Spleen (tissue), 11 donors: ENCODE results near the gene PARVG. TPM values are rescaled to one million over a fixed set of nuclear protein-coding genes. Genes with fewer than 3 reads are reported as not detected.

ENCODE experiments used
- DNase-seq: peaks from one replicate; pipeline ENCODE4 v3.0.0-alpha.2; 2020
- H3K27ac ChIP-seq, 8 donors: fragments of 200-600 bp; sonication (generic) in 7 of 8; 1 replicate in 4 of 8; 2 replicates in 4 of 8; pipeline versions ENCODE4 v1.5.0 to v1.8.0; 2016 to 2021; ENCODE audit warnings: inconsistent platforms in 4 of 8, mild to moderate bottlenecking in 4 of 8, moderate library complexity in 1 of 8
- H3K27me3 ChIP-seq, 7 donors: fragments of 200-600 bp; sonication (generic) in 6 of 7; replicated peaks in 1 of 7; 1 replicate in 4 of 7; 2 replicates in 3 of 7; pipeline versions ENCODE4 v1.5.0 to v1.8.0; 2016 to 2021; ENCODE audit warnings: inconsistent platforms in 3 of 7, mild to moderate bottlenecking in 1 of 7
- H3K36me3 ChIP-seq, 6 donors: fragments of 200-600 bp; sonication (generic) in 5 of 6; 1 replicate in 4 of 6; 2 replicates in 2 of 6; pipeline versions ENCODE4 v1.5.0 to v1.8.0; 2016 to 2021; ENCODE audit warnings: inconsistent platforms in 2 of 6
- H3K4me1 ChIP-seq, 6 donors: fragments of 200-600 bp; sonication (generic) in 5 of 6; 1 replicate in 3 of 6; 2 replicates in 3 of 6; pipeline versions ENCODE4 v1.5.0 to v1.8.0; 2016 to 2021; ENCODE audit warnings: inconsistent platforms in 3 of 6
- H3K4me3 ChIP-seq, 8 donors: fragments of 200-600 bp; sonication (generic) in 7 of 8; 1 replicate in 4 of 8; 2 replicates in 4 of 8; pipeline versions ENCODE4 v1.5.0 to v1.8.0; 2016 to 2021; ENCODE audit warnings: inconsistent platforms in 4 of 8, mild to moderate bottlenecking in 4 of 8, moderate library complexity in 2 of 8
- H3K9me3 ChIP-seq, 8 donors: fragments of 200-600 bp; sonication (generic) in 7 of 8; 1 replicate in 4 of 8; 2 replicates in 4 of 8; pipeline versions ENCODE4 v1.5.0 to v1.8.0; 2016 to 2021; ENCODE audit warnings: inconsistent platforms in 4 of 8
- POLR2A ChIP-seq, 3 donors: fragments of 450-650 bp; IDR thresholded peaks; one replicate each; pipeline ENCODE4 v1.5.1; 2017; ENCODE audit warnings: antibody characterized with exemption in 3 of 3, mild to moderate bottlenecking in 1 of 3
- POLR2AphosphoS5 ChIP-seq, 3 donors: sonication (generic); formaldehyde crosslinking; IDR thresholded peaks; one replicate each; pipeline ENCODE4 v1.5.1; 2017; ENCODE audit warnings: antibody characterized with exemption in 3 of 3
- WGBS, 5 donors: extraction: QIAGEN DNeasy Blood & Tissue Kit in 3 of 5; methylation state at CpG; one replicate each; pipeline versions ENCODE4 v1.1.5 to v1.1.7; 2013 to 2018; 5-methylcytosine and 5-hydroxymethylcytosine counted together
- intact Hi-C: fragments of 100-400 bp; cut with DNase I; formaldehyde crosslinking; loops from one replicate; pipeline ENCODE4 v1.15.0; 2023; ENCODE audit warnings: low total_unique reads
- polyA plus RNA-seq, 3 donors: library from polyadenylated mRNA; stranded (reverse); fragments of 200-250 nt; gene quantifications; one replicate each; pipeline ENCODE4 v1.2.1, GENCODE V29; 2013
- total RNA-seq, 7 donors: library from RNA; depleted of rRNA in 3 of 7; stranded (reverse); fragments of >200 nt in 3 of 7; fragmentation: NEBNext Ultra II Directional in 4 of 7; extraction: Animal tissue kit (Norgen Biotek cat#: 25700) in 4 of 7; gene quantifications; one replicate each; pipeline versions ENCODE4 v1.1.0 to v1.2.1, GENCODE V29; 2016 to 2021
- TF ChIP-seq, protein P1 (sequence below), 11 experiments: fragments of 200-600 bp in 7 of 11; fragments of 450-650 bp in 4 of 11; sonication (generic) in 4 of 11; IDR thresholded peaks in 8 of 11; conservative IDR thresholded peaks in 3 of 11; 1 replicate in 7 of 11; 2 replicates in 4 of 11; pipeline versions ENCODE4 v1.4.0 to v1.8.0; 2016 to 2021; ENCODE audit warnings: antibody characterized with exemption in 11 of 11, inconsistent platforms in 4 of 11, mild to moderate bottlenecking in 1 of 11
- donor health status: healthy with polysubstance abuse.
- donor health status: DM: no; HTN: no; CAD: no; lungs with moderate emphysema.
- donor health status: DM: no; HTN: no; CAD: no.
- donor health status: Bipolar disorder and iron deficiency.
- donor health status: healthy.
- donor health status: DM: no; HTN: no; CAD: no.
- donor health status: DM: yes; HTN: yes; CAD: no.

PARVG gene
- total and polyA plus RNA-seq, 10 donors: 118 to 226 (median 159) TPM

DNA sequence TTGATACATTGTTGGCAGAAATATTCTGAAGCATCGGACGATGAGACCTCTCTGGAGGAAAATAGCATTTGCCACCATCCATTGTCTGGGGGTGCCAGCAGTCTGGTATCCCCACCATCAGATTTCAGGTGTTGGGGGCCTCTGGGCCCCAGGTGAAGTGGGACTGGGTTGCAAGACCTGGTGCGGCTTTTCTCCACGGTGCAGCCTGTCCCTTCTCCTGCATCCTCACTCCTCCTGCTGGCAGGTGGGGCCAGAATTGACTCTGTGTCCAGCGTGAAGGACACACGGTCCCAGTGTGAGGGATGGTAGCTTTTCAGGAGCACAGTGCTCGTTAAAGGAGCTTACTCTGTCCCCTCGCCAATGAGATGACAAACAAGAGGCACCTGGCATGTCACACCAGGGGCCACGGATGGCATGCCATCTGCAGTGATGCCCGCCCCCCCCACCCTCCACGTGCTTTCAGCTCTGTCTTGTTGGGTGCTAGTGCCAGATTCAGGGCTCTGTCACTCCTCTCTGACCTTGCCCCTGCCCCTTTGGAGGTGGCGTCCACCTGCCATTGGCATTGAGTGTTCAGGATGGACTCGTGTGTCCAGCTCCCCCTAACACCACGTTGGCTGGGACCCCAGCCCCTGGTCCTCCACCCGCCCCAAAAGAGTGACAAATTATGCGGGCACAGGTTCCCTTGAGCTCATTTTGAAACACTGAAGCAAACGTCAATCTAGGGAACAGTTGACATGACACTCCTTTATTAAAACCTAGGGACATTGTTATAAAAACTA lies 62.4 kb downstream of the PARVG start:
- Histone ChIP-seq H3K36me3 (no peaks in the 10 kb centered on the region), H3K4me1 (no peaks in the 10 kb centered on the region), H3K27ac (no peak overlapping the region), H3K9me3 (no peaks in the 10 kb centered on the region), H3K27me3 (peaks cover 0 to 68% (median 0%) of the 10 kb centered on the region in 7 donors), H3K4me3 (no peak overlapping the region)
- intact Hi-C loops: no loop called here
- TF ChIP-seq POLR2A (IDR thresholded peaks at IDR 0.05) (no peak), POLR2AphosphoS5 (IDR thresholded peaks at IDR 0.05) (no peak)
- TF ChIP-seq, protein P1, sequence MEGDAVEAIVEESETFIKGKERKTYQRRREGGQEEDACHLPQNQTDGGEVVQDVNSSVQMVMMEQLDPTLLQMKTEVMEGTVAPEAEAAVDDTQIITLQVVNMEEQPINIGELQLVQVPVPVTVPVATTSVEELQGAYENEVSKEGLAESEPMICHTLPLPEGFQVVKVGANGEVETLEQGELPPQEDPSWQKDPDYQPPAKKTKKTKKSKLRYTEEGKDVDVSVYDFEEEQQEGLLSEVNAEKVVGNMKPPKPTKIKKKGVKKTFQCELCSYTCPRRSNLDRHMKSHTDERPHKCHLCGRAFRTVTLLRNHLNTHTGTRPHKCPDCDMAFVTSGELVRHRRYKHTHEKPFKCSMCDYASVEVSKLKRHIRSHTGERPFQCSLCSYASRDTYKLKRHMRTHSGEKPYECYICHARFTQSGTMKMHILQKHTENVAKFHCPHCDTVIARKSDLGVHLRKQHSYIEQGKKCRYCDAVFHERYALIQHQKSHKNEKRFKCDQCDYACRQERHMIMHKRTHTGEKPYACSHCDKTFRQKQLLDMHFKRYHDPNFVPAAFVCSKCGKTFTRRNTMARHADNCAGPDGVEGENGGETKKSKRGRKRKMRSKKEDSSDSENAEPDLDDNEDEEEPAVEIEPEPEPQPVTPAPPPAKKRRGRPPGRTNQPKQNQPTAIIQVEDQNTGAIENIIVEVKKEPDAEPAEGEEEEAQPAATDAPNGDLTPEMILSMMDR (IDR thresholded peaks at IDR 0.05 in 8 of 11, conservative IDR thresholded peaks at IDR 0.05 in 3 of 11): no peak
- WGBS, 5 donors: 78 to 85% (median 84%) methylated on average over 15 to 17 of the region's 17 CpGs
- DNase-seq: no peak

DNA sequence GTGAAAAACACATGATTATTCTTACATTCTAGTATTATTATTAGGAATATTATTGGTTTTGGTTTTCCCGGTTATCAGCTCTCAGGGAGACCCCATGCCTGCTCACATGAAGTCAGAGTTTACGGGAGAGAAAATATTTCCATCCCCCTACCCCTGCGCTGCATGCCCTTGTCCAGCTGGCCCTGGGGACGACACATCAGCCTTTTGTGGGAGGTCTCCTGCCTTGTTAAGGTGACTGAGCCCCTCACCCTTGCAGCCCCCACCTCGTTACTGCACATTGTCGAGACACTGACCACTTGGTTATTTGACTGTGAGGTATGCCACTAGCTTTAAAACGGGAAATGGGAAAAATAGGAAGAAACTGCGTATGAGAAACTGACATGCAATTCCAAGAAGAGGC lies 63.0 kb downstream of the PARVG start:
- WGBS, 5 donors: 75 to 79% (median 77%) methylated on average over 8 of the region's 8 CpGs
- no peak for DNase-seq
- Histone ChIP-seq H3K4me3 (no peak overlapping the region), H3K27ac (no peak overlapping the region), H3K36me3 (no peaks in the 10 kb centered on the region), H3K9me3 (peaks cover 0 to 5% (median 0%) of the 10 kb centered on the region in 8 donors), H3K27me3 (peaks cover 0 to 68% (median 0%) of the 10 kb centered on the region in 7 donors), H3K4me1 (no peaks in the 10 kb centered on the region)
- intact Hi-C loops: no loop called here
- TF ChIP-seq POLR2AphosphoS5 (IDR thresholded peaks at IDR 0.05) (no peak), POLR2A (IDR thresholded peaks at IDR 0.05) (no peak)
- TF ChIP-seq, protein P1 (IDR thresholded peaks at IDR 0.05 in 8 of 11, conservative IDR thresholded peaks at IDR 0.05 in 3 of 11): no peak

DNA sequence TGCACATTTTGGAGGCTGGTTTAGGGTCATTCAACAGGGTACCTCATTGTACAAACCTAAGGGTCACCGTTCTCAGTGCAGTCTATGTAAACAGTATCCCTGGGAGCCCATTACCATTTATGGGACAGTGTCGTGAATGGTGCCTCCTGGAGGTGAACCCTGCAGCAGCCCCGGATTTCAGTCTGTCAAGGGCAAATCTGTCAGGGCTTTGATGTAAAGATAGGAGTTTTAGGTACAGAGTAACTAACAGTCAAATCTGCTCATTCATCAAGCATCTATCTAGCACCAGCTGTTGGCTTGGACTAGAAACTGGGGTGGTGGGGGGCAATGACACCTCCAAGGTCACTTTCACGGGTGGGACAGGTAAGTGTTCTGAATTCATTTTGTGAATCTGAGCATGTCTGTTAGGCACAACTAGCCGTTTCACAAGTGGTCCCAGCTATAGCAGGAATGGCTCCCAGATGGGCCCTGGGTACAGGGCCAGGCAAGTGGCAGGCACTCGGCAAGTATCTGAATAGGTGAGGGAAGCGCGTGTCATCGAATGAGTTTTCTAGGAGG lies 63.6 kb downstream of the PARVG start:
- Histone ChIP-seq H3K4me3 (no peak overlapping the region), H3K9me3 (peaks cover 0 to 10% (median 4%) of the 10 kb centered on the region in 8 donors), H3K27me3 (peaks cover 0 to 69% (median 0%) of the 10 kb centered on the region in 7 donors), H3K4me1 (no peaks in the 10 kb centered on the region), H3K27ac (no peak overlapping the region), H3K36me3 (no peaks in the 10 kb centered on the region)
- TF ChIP-seq POLR2A (IDR thresholded peaks at IDR 0.05): no peak
- no peak for TF ChIP-seq POLR2AphosphoS5 (IDR thresholded peaks at IDR 0.05)
- TF ChIP-seq, protein P1 (IDR thresholded peaks at IDR 0.05 in 8 of 11, conservative IDR thresholded peaks at IDR 0.05 in 3 of 11): no peak
- WGBS, 5 donors: 85 to 89% (median 87%) methylated on average over 9 of the region's 9 CpGs
- DNase-seq: no peak
- intact Hi-C loops: no loop called here

GRCh38 chr22:44245438-44245837 lies 64.7 kb downstream of the PARVG start:
- TF ChIP-seq, protein P1 (IDR thresholded peaks at IDR 0.05 in 8 of 11, conservative IDR thresholded peaks at IDR 0.05 in 3 of 11): no peak
- no peak for TF ChIP-seq POLR2AphosphoS5 (IDR thresholded peaks at IDR 0.05)
- TF ChIP-seq POLR2A (IDR thresholded peaks at IDR 0.05): no peak
- peaks cover 0 to 21% (median 15%) of the 10 kb centered on the region in 8 donors for H3K9me3 ChIP-seq
- no peak overlapping the region for H3K27ac ChIP-seq
- 87 to 94% (median 88%) methylated on average over 7 of the region's 7 CpGs for WGBS, 5 donors
- no peaks in the 10 kb centered on the region for H3K36me3 ChIP-seq
- H3K4me1 ChIP-seq: no peaks in the 10 kb centered on the region
- DNase-seq: no peak
- H3K4me3 ChIP-seq: no peak overlapping the region
- intact Hi-C loops: no loop called here
- peaks cover 0 to 69% (median 0%) of the 10 kb centered on the region in 7 donors for H3K27me3 ChIP-seq
